Measurements from ENCODE around the gene FAM120A.

The FAM120A gene

DNA sequence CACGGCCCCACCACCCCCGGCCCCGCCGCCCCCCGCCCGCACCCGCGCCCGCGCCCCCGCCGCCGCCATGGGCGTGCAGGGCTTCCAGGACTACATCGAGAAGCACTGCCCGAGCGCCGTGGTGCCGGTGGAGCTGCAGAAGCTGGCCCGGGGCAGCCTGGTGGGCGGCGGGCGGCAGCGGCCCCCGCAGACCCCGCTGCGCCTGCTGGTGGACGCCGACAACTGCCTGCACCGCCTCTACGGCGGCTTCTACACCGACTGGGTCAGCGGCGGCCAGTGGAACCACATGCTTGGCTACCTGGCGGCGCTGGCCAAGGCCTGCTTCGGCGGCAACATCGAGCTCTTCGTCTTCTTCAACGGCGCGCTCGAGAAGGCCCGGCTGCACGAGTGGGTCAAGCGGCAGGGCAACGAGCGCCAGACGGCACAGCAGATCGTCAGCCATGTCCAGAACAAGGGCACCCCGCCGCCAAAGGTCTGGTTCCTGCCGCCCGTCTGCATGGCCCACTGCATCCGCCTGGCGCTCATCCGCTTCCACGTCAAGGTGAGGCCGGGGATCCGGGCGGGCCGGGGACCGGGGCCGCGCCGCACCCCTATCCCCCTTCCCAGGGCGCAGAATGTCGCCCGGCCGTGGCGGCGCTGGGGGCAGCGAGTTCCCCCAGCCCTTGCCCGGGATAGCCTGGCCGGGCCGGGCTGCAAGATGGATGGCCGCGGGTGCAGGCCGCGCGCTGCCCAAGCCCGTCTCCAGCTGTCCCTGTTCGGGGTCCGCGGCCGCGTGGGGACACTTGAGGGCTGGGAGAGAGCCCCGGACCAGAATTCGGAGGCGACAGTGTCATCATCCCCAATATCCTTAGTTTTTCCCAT lies 594 bp downstream of the FAM120A start:
- DNase-seq (ENCODE audit: low read depth), result peak; percentile 7

GRCh38 chr9:93452710-93453046 lies 1.2 kb downstream of the FAM120A start:
- DNase-seq (ENCODE audit: low read depth), result no peak

GRCh38 chr9:93453047-93453914 lies 1.8 kb downstream of the FAM120A start, which contains the start of gene FAM120AOS:
TSS of gene FAM120AOS (minus strand) at chr9:93453581. CDS start at chr9:93452709, 872 bp downstream.
- peak; percentile 72 for DNase-seq (ENCODE audit: low read depth)

DNA sequence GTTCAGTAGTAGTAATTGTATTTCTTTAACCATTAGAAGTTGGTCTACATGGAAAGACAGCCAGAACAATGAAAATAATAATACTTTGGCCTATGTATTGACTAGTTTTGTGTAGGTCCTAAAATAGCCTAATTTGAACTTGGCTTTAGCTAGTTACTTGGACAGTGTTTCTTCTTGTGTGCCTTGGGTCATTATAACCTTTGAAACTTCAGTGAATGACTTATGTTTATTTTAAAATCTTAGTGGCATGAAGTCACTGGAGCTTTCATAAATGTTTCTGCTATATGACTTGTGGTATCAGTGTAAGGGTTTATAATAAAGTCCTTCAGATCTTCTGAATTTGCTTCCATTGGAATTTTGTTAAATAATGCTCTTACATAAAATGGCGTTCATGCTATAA lies 4.5 kb downstream of the FAM120A start:
- DNase-seq (ENCODE audit: low read depth), result no peak

DNA sequence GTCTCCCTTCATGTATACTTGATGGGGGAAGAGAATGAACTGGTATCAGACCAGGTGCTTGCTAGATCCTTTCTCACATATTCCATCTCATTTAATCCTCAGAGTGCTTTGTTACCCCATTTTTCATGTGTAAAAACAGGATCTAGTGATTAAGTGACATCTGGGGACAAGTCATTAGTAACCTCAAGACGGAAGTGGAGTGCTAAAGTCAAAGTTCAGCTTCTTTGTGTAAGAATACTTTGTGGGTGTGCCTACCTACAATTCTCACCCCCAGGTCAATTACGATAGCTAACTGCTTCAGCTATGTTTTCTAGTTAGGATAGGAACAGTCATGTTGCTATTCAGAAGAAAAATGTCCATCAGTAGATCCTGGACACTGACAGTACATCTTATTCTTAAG lies 5.0 kb downstream of the FAM120A start:
- no peak for DNase-seq (ENCODE audit: low read depth)

DNA sequence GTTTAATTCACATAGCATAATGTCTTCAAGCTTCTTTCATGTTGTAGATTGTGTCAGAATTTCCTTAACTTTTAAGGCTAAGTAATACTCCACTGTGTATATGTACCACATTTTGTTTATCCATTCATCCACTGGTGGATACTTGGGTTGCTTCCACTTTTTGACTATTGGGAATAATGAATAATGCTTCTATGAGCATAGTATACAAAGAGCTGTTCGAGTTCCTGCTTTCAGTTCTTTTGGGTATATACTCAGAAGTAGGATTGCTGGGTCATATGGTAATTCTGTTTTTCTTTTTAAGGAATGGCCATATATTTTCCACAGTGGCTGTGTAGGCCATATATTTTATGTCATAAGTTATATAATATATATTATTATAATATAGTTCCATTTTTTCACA lies 5.5 kb downstream of the FAM120A start:
- DNase-seq (ENCODE audit: low read depth), result no peak

- no peak for DNase-seq (ENCODE audit: low read depth)
Measured at GRCh38 chr9:93458712-93459111, 7.2 kb downstream of the FAM120A start.

GRCh38 chr9:93459432-93459847 lies 8.0 kb downstream of the FAM120A start:
- DNase-seq (ENCODE audit: low read depth), result no peak

GRCh38 chr9:93460689-93461413 lies 9.4 kb downstream of the FAM120A start:
- no peak for DNase-seq (ENCODE audit: low read depth)

- DNase-seq (ENCODE audit: low read depth), result no peak
Measured at GRCh38 chr9:93461414-93461743, 9.9 kb downstream of the FAM120A start.

DNA sequence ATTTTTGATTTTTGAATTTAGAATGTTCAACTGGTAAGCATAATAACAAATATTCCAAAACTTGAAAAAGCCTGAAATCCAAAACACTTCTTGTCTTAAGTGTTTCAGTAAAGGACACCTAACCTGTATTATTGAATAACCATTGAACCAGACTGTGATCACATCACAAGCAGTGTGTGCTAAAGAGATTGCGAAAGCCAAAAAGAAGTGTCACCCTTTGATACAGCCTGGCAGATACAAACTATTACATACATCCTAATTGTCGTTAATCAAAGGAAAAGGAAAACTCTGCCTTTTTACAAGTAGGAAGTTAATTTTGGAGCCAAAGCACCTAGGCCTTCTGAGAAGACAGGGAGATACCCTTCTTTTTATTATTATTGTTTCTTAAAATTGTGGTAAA lies 10.3 kb downstream of the FAM120A start:
- no peak for DNase-seq (ENCODE audit: low read depth)

DNA sequence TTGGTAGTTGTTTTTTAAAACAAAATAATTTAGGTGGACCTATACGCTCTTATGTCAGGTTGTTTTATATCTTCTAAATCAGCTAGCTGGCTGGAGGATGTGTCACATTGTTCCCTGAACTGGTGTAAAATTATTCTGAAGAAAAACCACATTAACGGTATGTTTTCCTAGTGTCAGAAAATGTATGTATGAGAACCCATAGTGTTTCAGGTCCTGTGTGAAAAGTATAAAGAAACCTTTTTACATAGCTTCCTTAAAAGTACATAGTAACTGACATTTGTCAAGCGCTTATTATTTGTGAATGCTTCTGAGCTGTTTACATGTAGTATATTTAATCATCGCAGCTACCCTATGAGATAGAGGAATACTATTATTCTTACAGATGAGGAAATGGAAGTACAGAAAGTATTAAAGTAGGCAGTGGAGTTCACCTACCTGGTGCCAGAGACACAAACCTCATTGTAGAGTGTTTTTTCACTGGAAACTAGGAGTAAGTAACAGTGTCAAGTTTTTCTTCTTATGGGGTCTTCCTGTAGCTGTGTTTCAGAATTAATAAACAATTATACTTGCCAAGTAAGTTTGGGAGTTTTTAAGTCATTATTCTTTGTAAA lies 12.3 kb downstream of the FAM120A start:
- DNase-seq (ENCODE audit: low read depth), result no peak

- DNase-seq (ENCODE audit: low read depth), result no peak
Measured at GRCh38 chr9:93464395-93464794, 12.9 kb downstream of the FAM120A start.

- DNase-seq (ENCODE audit: low read depth), result no peak
Measured at GRCh38 chr9:93464876-93465275, 13.4 kb downstream of the FAM120A start.

GRCh38 chr9:93465855-93466254 lies 14.4 kb downstream of the FAM120A start:
- DNase-seq (ENCODE audit: low read depth), result no peak

DNA sequence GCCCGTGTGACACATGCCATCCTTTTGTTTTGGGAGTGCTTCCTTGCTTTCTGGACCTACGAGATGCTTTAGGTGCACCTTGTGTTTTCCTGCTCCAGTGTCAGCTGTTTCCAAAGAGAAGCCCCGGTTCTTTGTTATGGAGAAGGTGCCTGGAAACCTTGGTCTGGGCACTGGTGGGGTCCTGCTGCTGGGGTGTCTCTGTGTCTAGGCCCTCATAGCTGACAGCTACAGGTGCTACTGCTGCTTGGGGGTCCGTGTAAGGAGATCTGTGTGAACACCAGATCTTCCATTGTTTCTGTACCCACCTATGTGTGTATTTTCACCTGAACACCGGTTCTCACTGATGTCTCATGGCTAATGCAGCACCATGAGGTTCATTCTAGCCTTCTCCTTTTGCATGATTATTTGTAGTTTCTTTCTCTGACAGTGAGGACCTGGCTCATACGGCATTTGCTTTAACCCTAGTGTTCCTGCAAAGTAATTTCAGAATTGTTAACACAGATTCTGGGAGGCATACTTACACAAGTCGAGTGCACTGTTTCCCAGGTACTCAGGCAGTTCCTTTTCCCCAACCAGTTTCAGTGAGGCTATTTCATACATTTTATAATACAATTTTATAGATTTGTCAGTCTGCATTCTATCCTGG lies 15.1 kb downstream of the FAM120A start:
- DNase-seq (ENCODE audit: low read depth), result no peak

DNA sequence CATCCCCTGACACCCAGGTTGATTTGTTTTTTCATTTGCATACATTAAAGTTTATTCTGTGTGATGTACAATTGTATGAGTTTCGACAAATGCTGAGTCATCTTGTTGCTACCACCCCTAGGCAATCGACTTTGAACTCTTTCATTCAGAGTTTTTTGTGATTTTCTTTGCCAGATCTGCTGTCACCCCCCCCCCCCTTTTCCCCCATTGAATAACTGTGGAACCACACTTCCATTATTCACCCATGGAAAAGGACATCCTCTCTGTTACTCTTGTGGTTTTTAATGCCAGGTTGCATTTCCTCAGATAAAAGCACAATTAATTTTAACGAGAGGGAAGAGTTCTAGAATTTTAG lies 15.6 kb downstream of the FAM120A start:
- DNase-seq (ENCODE audit: low read depth), result no peak

DNA sequence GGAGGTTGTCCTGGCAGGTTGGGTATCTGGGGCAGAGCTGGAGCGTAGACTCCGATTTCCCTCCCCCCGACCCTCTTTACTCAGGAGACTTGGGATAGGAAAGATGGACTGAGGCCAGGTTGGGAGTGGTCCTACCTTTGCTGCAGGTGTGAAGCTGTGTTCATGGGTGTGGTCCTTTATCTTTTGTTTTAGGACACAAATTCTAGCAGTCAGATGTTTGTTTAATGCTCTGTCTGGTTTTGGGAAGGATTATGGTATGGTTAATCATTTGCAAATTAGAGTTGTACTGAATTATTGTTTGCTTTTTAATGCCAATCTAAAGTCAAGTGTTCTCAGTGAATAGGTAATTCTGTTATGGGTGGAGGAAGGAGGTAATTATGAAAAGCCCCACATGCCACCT lies 16.0 kb downstream of the FAM120A start:
- DNase-seq (ENCODE audit: low read depth), result no peak

GRCh38 chr9:93468763-93469456 lies 17.4 kb downstream of the FAM120A start:
- DNase-seq (ENCODE audit: low read depth), result no peak

DNA sequence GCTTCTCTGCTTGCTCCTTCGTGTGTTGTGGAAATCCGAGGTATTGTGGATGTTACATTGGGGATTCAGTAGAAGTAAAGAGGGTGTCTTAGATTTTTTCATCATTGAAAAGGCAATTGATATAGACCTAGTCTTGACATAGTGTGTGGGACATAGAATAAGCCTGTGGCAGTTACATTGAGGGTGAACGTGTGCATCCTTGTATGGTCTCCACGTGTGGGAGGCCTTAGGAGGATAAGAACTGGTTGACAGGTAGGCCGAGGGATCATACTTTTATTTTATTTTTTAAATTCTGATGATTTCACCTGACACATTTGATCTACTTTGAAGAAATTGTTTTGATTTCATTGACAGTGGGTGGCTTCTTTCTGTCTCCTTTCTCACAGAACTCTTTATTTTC lies 18.9 kb downstream of the FAM120A start:
- DNase-seq (ENCODE audit: low read depth), result no peak

DNA sequence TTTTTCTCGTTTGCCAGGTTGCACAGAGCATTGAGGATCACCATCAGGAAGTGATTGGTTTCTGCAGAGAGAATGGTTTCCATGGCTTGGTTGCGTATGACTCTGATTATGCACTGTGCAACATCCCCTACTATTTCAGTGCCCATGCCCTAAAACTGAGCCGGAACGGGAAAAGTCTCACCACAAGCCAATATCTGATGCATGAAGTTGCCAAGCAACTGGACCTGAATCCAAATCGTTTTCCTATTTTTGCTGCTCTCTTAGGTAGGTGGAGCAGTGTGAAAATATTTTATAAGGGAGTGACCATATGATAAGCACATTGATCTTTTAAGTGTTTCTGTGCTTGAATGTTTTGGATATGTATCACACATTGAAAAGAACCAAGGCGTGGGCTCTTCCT lies 19.6 kb downstream of the FAM120A start:
- DNase-seq (ENCODE audit: low read depth), result no peak

Data from stimulated activated CD8-positive, alpha-beta memory T cell treated with anti-CD3 and anti-CD28 coated beads, Interleukin-15, amount 100 ng/mL, for 1 hour (primary cell).